NCI-H146 treated with DMSO at 0.1 percent for 48 hours (cell line): Measurements from ENCODE around the gene GSG1L.
"Not testable (repeated sequence)": the region's sequence is repeated elsewhere in the genome, so short reads cannot be mapped to it uniquely, and the experiment has no call there.

Source experiments
- DNase-seq: peaks from one replicate; lab custom pipeline; 2025; ENCODE audit not compliant: unreplicated experiment; lab: John Stamatoyannopoulos, UW

The GSG1L gene

DNA sequence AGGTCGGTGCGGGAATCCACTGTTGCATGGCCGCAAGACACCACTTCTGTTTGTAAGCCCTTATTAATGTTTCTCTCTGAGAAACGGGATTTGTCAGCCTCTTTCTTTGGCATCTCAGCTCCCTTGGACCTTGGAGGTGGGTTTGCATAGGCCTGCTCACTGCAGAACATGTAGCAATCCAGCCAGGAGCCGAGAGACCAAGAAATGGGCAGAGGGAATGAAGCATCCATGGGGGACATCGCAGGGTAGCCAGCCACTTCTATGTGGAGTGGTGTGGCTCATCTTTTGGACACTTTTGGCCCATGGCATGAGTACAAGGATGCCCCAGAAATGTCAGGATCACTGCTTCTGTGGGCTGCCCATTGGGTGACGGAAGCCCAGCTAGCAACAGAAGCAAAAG is 79.4 kb downstream of the GSG1L start:
- DNase-seq: no peak

DNA sequence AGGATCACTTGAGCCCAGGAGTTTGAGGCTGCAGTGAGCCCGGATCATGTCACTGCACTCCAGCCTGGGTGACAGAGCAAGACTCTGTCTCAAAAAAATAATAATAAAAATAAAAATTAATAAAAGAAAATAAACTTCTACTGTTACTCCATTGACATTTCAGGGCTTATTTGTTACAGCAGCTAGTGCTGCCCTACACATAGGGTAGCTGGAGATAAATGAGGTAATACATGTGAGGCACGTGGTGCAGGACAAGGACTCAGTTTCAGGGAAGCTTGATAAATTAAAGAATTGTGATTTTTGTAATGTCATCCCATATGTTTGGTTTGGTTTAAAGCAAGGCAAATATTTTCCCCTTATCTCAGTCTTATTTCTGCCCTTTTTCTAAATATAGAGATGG is 80.3 kb downstream of the GSG1L start:
- DNase-seq: no peak

DNA sequence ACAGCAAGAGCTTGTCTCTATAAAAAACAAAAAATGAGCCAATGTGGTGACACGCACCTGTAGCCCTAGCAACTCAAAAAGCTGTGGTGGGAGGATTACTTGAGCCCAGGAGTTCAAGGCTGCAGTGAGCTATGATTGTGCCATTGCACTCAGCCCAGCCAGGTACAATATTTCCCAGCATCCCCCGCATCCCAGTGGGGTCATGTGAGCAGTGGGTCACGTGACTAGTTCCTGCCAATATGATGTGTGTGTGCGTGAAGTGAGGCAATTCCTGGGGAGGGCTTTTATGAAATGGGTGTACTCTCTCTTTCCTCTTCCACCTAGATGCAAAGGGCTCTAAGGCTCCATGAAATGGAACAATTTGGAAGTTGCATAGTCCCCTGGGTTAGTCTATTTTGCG is 81.3 kb downstream of the GSG1L start:
- DNase-seq: no peak

DNA sequence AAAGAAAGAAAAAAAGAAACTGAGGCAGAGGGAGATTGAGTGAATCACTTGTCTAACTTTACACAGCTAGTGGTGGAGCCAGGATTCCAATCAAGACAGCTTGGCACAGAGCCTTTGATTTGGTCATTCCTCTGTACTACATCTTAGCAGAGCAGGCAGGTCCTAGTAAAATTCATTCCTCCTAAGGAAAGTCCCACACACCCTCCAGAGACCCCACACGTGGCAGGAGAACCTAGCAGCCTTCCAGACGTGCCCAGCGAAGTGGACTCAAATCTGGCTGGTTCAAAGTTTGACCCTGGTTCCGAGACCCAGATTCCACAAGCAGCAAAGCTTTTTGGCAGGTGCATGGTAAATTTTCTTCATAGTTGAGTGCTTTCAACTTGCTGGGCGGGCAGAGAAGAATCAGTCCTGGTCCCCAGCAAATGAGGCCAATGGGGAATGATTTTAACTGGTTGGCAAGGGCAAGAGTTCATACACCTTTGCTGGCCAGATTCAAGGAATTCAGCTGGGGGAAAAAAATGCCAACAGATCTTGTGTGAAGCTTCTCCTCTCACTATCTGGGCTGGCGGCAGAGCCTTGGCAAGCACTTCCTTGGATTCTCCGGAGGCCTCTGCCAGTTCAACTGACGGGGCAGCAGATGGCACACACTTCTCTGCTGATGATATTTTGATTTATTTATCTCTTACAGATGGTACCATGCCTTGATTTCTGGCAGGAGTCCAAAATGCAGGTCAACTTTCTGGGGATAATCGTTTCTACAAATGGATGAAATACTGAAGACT is 82.4 kb downstream of the GSG1L start:
- no peak for DNase-seq

DNA sequence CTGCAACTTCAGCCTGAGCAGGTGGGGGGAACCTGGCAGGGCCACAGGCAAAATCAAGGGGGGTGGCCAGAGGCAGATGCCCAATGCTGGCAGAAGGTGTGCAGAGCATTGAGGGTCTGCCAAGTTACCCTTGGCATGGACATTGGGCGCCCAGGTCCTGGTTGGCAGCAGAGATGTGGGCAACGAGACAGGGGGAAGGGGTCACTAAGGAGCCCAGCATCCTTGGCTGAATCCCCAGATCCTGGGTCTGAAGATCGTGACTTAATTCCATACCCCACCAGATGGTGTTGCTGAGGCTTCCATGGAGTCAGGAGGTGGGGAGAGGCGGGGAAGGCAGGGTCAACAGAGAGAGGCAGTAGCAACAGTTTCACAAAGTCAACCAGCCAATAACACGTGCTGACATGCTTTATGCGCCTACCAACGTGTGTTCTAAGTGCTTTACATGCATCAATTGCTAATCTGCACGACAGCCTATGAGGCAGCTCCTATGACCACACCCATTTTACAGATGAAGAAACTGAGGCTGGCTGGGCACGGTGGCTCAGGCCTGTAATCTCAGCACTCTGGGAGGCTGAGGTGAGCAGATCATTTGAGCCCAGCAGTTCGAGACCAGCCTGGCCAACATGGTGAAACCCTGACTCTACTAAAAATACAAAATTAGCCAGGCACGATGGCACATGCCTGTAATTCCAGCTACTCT is 83.3 kb downstream of the GSG1L start:
- no peak for DNase-seq

DNA sequence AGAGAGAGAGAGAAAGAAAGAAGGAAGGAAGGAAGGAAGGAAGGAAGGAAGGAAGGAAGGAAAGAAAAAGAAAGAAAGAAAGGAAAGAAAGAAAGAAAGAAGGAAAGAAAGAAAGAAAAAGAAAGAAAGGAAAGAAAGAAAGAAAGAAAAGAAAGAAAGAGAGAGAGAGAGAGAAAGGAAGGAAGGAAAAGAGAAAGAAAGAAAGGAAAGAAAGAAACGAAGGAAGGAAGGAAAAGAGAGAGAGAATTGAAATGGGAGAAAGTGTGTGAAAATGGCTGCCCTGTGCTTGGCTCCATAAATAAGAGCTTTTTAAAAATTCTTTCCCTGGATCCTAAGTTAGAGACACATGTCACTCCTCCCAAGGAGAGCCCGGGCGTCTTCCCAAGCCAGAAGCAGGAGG is 83.8 kb downstream of the GSG1L start:
- DNase-seq: not testable (repeated sequence)

DNA sequence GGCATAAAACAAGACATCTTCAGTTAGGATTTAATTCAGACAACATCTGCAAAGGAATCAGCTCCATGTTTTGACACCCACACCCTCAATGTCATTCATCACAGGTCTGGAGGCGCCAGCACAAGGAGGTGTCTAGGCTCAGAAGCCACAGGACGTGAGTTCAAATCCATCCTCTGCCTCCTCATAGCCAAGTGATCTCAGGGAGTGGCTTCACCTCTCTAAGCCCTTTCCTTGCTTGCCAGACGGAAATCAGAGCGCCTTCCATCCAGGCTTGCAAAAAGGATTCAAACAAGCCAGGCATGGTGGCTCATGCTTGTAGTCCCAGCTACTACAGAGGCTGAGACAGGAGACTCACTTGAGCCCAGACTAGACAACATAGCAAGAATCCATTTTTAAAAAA is 84.6 kb downstream of the GSG1L start:
- no peak for DNase-seq

- no peak for DNase-seq
Measured at GRCh38 chr16:27977966-27978365, 85.5 kb downstream of the GSG1L start.

DNA sequence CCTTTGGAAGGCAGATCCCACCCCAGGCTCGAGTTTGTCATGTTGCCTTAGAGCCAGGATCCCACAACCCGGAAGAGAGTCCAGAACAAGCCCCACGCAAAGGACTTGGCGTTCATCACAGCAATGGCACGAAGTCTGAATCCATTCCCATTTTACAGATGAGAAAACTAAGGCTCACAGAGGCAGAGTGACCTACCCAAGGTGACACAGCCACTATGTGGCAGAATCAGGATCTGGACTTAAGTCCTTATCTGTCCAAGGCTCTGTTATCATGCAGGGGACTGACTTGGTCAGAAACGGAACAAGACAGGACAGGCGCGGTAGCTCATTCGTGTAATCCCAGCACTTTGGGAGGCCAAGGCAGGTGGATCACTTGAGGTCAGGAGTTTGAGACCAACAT is 86.5 kb downstream of the GSG1L start:
- DNase-seq: no peak

DNA sequence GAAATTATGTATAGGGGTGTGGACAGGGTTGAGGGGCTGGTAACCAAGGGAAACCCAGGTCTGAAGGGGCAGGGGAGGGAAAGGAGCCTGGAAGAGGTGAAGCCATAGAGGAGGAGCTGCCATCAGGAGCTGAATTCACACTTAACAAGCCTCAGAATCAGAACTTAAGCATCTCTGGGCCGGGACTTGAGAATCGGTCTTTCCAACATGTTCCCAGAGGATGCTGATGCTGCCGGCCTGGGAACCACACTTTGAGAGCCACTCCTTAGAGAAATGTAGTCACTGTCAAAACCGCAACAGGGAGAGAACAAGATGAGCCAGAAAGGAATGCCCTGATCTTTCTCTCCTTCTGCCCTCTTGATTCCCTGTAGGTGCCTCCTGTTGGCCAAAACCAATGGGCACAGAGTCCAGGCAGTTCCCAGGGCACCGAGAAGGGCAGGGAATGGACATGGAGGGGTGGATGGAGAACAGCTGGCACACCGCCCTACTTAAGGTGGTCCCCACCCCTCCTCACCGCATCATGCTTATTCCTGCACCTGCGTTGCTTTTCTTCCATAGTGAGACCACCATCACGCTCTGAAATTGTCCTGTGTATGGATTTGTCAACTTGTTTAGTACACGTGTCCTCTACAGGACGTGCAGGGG is 88.5 kb downstream of the GSG1L start:
- no peak for DNase-seq

DNA sequence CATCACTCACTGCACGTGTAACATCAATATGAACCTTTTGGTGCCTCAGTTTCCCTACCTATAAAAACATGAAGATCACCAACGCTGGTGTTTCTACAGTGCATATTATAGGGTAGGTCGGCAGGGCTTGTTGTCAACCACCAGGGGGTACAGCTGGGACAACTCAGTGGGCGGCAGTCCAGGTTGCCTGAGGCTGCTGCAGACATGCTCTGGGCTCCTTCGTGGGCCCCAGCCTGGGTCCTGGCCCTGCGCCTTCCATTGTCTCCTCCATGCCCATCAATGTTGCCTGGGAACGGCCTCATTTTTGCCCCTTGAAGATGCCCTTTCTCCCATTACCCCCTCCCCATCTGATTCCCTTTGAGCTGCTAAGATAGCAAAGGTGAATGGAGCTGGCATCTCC is 89.8 kb downstream of the GSG1L start:
- DNase-seq: no peak

DNA sequence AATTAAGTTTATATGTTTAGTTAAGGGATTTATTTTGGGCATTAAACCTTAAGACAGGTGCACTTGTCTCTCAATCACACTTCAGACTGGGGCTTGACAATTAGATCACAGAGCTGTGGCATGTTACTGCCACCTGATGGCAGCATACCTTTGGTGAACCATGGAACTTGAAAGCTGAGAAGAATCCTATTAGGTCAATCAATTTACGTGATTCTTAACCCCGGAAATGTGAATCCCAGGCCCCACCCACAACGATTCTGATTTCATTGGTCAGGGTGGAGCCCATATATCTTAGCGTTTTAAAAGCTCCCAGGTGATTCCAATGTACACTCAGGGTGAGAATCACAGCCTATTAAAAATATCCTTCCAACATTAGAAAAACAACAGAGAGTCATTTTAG is 91.0 kb downstream of the GSG1L start:
- peak; percentile 31 for DNase-seq

- DNase-seq: no peak
Measured at GRCh38 chr16:27969574-27969973, 93.9 kb downstream of the GSG1L start.

- no peak for DNase-seq
Measured at GRCh38 chr16:27967169-27967568, 96.3 kb downstream of the GSG1L start.

DNA sequence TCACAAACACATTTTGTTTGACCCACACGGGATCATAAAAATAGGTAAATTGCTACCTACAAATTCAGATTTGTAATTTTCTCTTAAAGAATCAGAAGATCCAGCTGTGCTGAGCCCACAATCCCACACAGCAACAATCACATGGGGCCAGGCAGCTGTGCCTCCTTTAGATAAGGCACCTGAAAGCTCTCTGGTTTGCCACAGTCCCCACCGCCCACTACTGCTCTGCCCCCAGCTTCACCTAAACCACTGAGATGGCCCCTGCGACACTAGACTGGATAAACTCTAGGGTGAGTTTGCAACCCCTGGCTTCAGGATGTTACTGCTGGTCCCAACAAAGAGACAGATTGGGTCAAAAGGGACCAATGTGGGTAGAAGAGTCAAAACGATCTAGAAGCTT is 96.8 kb downstream of the GSG1L start:
- DNase-seq: no peak

- DNase-seq: no peak
Measured at GRCh38 chr16:27965801-27966200, 97.7 kb downstream of the GSG1L start.

- DNase-seq: no peak
Measured at GRCh38 chr16:27963471-27963965, 100.0 kb downstream of the GSG1L start.

DNA sequence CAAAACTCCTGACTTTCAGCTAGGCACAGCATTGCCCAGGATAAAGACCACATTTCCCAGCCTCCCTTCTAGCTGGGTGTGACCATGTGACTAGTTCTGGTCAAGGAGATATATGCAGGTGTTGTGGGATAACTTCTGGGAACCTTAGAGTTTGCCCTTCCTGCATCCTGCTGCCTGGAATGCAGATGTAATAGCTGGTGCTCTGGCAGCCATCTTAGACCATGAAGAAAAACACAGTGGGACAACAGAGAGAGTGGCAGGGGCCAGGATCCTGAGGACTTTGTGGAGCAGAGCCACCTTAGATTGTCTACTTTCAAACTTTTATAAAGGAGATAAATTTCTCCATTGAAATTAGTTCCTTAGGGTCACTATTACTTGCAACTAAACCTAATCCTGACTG is 101.3 kb downstream of the GSG1L start:
- DNase-seq: no peak

DNA sequence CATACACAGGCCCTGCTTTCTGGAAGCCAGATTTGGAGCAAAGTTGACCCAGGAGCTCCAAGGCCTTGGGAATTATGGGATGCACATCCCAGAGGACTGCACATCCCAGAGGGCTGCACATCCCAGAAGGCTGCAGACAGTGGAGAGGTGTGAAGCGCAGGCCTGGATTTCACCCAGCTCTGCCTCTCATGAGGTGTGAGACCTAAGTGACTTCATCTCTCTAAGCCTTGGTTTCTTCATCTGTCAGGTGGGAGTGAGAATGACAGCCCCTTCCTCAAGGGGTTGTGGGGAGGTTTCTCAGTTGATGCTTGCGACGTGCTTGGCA is 102.3 kb downstream of the GSG1L start:
- no peak for DNase-seq

- DNase-seq: no peak
Measured at GRCh38 chr16:27960619-27961295, 102.8 kb downstream of the GSG1L start.

DNA sequence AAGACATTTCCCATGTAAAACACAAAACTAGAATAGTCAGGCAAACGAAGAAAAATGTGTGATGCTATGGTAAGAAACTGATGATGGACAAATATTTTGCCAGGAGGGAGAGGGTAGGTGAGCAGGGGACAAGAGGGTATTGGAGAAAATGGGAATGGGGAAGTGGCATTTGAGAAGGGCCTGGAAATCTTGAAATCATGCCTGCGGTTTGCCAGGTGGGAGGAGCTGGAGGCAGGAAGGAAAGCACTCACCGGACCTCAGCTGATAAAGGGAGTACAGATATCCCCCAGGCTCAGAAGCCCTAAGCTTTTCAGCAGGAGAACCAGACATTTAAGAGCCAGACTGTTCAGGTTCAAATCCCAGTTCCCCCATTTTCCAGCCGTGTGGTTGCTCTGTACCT is 103.6 kb downstream of the GSG1L start:
- no peak for DNase-seq

DNA sequence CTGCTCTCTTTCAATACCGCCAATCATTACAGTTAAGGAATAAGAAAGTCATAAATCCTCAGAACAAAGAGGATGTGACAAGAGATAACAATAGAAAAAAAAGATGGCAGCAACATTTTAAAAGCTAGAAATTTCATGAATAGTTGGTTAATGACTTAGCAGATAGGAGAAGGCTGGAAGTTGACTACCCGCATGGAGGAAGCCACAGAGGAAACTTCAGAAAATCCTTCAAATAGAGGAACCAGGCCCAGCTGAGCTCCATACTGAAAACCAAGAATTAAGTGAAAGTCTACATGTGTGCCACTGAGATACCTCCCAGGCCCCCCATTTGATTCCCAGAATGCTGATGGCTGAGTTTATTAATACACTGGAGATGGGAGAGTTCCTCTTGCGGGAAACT is 109.3 kb downstream of the GSG1L start:
- DNase-seq: no peak
